Endothelial cell of umbilical vein (primary cell): Measurements from ENCODE around the gene SLC35A1. TPM values are rescaled to one million over a fixed set of nuclear protein-coding genes. Genes with fewer than 3 reads are reported as not detected.

Experiments
- BruUV-seq: library from RNA; stranded (reverse); fragments of 400-500 nt; replicated peaks from 2 replicates; lab custom pipeline; 2021; lab: Mats Ljungman, UMichigan
- CTCF ChIA-PET: fragments of 300-600, 350-600 bp; sonication (Branson Sonifier 250); formaldehyde crosslinking; loops from one replicate; lab custom pipeline; 2021; ENCODE audit warnings: antibody characterized with exemption, inconsistent platforms; lab: Charles Lee
- POLR2A ChIA-PET: fragments of 300-600, 350-600 bp; sonication (Branson Sonifier 250); formaldehyde crosslinking; loops from one replicate; lab custom pipeline; 2021; ENCODE audit warnings: antibody characterized with exemption, inconsistent platforms; lab: Charles Lee
- DNase-seq: peaks from one replicate; pipeline ENCODE4 v3.0.0-alpha.2; 2011; ENCODE audit warnings: low read depth, low spot score
- FAIRE-seq: peaks from 2 replicates; lab custom pipeline; 2011; peaks lifted over from hg19 to GRCh38; lab: Jason Lieb, UNC
- H2AFZ ChIP-seq: 2 replicates; pipeline ENCODE4 v1.6.0; 2012; ENCODE audit warnings: low read depth, low read length, control low read depth, inconsistent platforms
- H3K27ac ChIP-seq: 2 replicates; pipeline ENCODE4 v1.5.1; 2011; ENCODE audit warnings: low read depth, mild to moderate bottlenecking, control low read depth, low read length, moderate library complexity; ENCODE audit not compliant: insufficient read depth
- H3K27me3 ChIP-seq, 2 experiments: 2 replicates each; pipeline versions ENCODE4 v1.6.0 to v1.6.1; 2011; ENCODE audit warnings: low read length in 2 of 2, mixed read lengths in 1 of 2; ENCODE audit not compliant: control insufficient read depth in 2 of 2, insufficient read depth in 2 of 2
- H3K36me3 ChIP-seq, 2 experiments: 2 replicates in 1 of 2; 3 replicates in 1 of 2; pipeline ENCODE4 v1.5.1; 2011; ENCODE audit warnings: low read length in 2 of 2, mild to moderate bottlenecking in 1 of 2, moderate library complexity in 1 of 2; ENCODE audit not compliant: control insufficient read depth in 2 of 2, insufficient read depth in 2 of 2; ENCODE audit errors: extremely low read depth in 1 of 2
- H3K4me1 ChIP-seq: 3 replicates; pipeline ENCODE4 v1.5.1; 2011; ENCODE audit warnings: mild to moderate bottlenecking, low read length; ENCODE audit not compliant: control insufficient read depth, insufficient read depth; ENCODE audit errors: extremely low read depth
- H3K4me2 ChIP-seq: 2 replicates; pipeline ENCODE4 v1.6.1; 2011; ENCODE audit warnings: low read length, control low read depth, mixed read lengths; ENCODE audit not compliant: insufficient read depth
- H3K4me3 ChIP-seq, 3 experiments: fragments of 200-600 bp in 1 of 3; sonication (generic), shearing (Covaris generic) in 1 of 3; replicated peaks in 1 of 3; 2 replicates each; pipeline ENCODE4 v1.5.1; 2011 to 2016; ENCODE audit warnings: control low read depth in 3 of 3, low read length in 3 of 3, mild to moderate bottlenecking in 2 of 3, inconsistent platforms in 1 of 3, low read depth in 1 of 3, moderate library complexity in 1 of 3; ENCODE audit not compliant: insufficient read depth in 1 of 3
- H3K79me2 ChIP-seq: 2 replicates; pipeline ENCODE4 v1.6.0; 2012; ENCODE audit warnings: low read length, inconsistent platforms; ENCODE audit not compliant: control insufficient read depth, insufficient read depth
- H3K9ac ChIP-seq: replicated peaks from 2 replicates; pipeline ENCODE3; 2011; ENCODE audit warnings: low read length, control low read depth; ENCODE audit not compliant: insufficient read depth; ENCODE audit errors: extremely low read depth
- H3K9me1 ChIP-seq: replicated peaks from 3 replicates; pipeline ENCODE4 v1.6.0; 2011; ENCODE audit warnings: mild to moderate bottlenecking, low read length; ENCODE audit not compliant: control insufficient read depth, insufficient read depth; ENCODE audit errors: extremely low read depth
- H3K9me3 ChIP-seq: replicated peaks from 2 replicates; pipeline ENCODE4 v1.5.1; 2012; ENCODE audit warnings: low read length, inconsistent platforms; ENCODE audit not compliant: control insufficient read depth, insufficient read depth
- H4K20me1 ChIP-seq: replicated peaks from 2 replicates; pipeline ENCODE3; 2011; ENCODE audit warnings: mild to moderate bottlenecking, low read length; ENCODE audit not compliant: control insufficient read depth, insufficient read depth; ENCODE audit errors: extremely low read depth
- EZH2 ChIP-seq: IDR thresholded peaks from 2 replicates; pipeline ENCODE4 v1.6.1; 2012; ENCODE audit warnings: borderline replicate concordance, low read depth, mild to moderate bottlenecking, moderate library complexity, low read length, inconsistent platforms; ENCODE audit not compliant: severe bottlenecking
- FOS ChIP-seq: IDR thresholded peaks from 2 replicates; pipeline ENCODE4 v1.6.1; 2011; ENCODE audit warnings: mild to moderate bottlenecking, low read length, moderate library complexity, borderline replicate concordance; ENCODE audit not compliant: insufficient read depth
- GATA2 ChIP-seq: IDR thresholded peaks from 2 replicates; pipeline ENCODE4 v1.7.0; 2011; ENCODE audit warnings: low read depth, mild to moderate bottlenecking, moderate library complexity, mixed read lengths, low read length; ENCODE audit not compliant: insufficient read length, insufficient read depth
- JUN ChIP-seq: IDR thresholded peaks from 2 replicates; pipeline ENCODE4 v1.6.1; 2011; ENCODE audit warnings: borderline replicate concordance, low read depth; ENCODE audit not compliant: insufficient read length, insufficient read depth
- MYC ChIP-seq: IDR thresholded peaks from one replicate; pipeline ENCODE4 v1.6.1; 2011; ENCODE audit warnings: mild to moderate bottlenecking, low read depth, low read length
- POLR2A ChIP-seq: IDR thresholded peaks from 2 replicates; pipeline ENCODE4 v1.6.1; 2012; ENCODE audit warnings: low read depth, mild to moderate bottlenecking, control low read depth, low read length
- POLR2AphosphoS5 ChIP-seq: IDR thresholded peaks from 2 replicates; pipeline ENCODE4 v1.6.1; 2012; ENCODE audit warnings: low read depth, mild to moderate bottlenecking, control low read depth, low read length, moderate library complexity; ENCODE audit not compliant: insufficient read depth
- dilution Hi-C: fragments of 300-500 bp; cut with MboI; formaldehyde crosslinking; loops from one replicate; pipeline ENCODE4 v1.15.0; 2019; ENCODE audit warnings: low sequenced_read_pairs; ENCODE audit not compliant: extremely low pct_ligation_motif_present
- intact Hi-C: fragments of 100-400 bp; cut with micrococcal nuclease; formaldehyde crosslinking; loops from one replicate; pipeline ENCODE4 v1.10.0; 2022
- polyA plus RNA-seq, 4 experiments: library from polyadenylated mRNA; depleted of rRNA in 3 of 4; stranded (reverse) in 3 of 4; unstranded in 1 of 4; fragments of >200 nt; gene quantifications; 2 replicates each; pipeline versions ENCODE4 v1.2.1 to v1.2.3, GENCODE V29; 2011 to 2012; ENCODE audit warnings: missing spikeins in 1 of 4
- total RNA-seq: library from RNA; stranded (reverse); gene quantifications from 2 replicates; pipeline ENCODE4 v1.2.3, GENCODE V29; 2021
- TF ChIP-seq, protein P1 (sequence below): IDR thresholded peaks from 2 replicates; pipeline ENCODE4 v1.6.1; 2011; ENCODE audit not compliant: insufficient read depth, insufficient read length
- TF ChIP-seq, protein P2 (sequence below), 2 donors: IDR thresholded peaks; 1 replicate in 1 of 2; 2 replicates in 1 of 2; pipeline ENCODE4 v1.5.1; 2011; ENCODE audit warnings: low read length in 2 of 2, mild to moderate bottlenecking in 2 of 2, moderate library complexity in 2 of 2, control low read depth in 1 of 2, inconsistent platforms in 1 of 2, low read depth in 1 of 2; ENCODE audit not compliant: insufficient read depth in 1 of 2; ENCODE audit errors: extremely low read depth in 1 of 2

Gene SLC35A1
- total and polyA plus RNA-seq, 2 donors (not counting 3 experiments of a cell fraction or from before 2014, with no cell fraction given): 13.0 to 13.9 TPM

DNA sequence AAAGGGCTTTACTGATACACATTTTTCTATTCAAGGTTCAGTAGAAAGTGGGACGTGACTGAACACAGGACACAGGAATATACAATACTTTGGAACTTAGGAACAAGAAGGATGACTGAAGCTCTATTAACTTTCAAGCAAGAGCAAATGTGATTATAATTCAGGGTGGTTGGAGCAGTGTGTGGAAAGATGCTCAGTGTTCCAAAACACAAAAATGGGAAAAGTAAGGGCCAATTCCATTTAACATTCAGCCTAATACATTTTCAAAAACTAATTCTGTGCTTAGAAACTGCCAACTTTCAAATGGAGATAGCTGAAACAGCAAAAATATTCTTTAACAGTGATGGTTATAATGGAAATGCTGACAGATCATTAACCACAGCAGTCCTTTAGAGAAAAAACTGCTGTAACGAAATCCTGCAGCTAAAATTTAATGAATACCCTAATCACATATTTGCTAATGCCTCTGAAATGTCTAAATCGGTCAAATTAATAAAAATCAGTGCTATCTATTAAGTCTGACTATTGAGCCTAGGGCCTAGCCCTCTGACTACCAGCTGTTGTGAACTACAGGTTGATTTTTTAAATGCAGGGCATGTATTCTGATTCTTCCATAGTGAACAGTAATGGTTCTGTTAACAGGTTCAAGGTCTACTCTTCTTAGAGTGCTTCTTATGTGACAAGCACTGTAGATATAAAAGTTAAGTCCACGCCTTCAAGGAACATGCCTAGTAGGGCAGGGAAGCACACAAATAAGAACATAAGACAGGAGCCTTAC, 71.1 kb downstream of the SLC35A1 start:
- no peak overlapping the region for H3K4me3 ChIP-seq
- TF ChIP-seq, protein P1, sequence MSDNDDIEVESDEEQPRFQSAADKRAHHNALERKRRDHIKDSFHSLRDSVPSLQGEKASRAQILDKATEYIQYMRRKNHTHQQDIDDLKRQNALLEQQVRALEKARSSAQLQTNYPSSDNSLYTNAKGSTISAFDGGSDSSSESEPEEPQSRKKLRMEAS: no peak
- TF ChIP-seq MYC: no peak
- no peak for TF ChIP-seq FOS
- TF ChIP-seq JUN: no peak
- no peak for TF ChIP-seq POLR2A
- no peak for TF ChIP-seq POLR2AphosphoS5
- no peak for TF ChIP-seq GATA2
- TF ChIP-seq EZH2: no peak
- TF ChIP-seq, protein P2, sequence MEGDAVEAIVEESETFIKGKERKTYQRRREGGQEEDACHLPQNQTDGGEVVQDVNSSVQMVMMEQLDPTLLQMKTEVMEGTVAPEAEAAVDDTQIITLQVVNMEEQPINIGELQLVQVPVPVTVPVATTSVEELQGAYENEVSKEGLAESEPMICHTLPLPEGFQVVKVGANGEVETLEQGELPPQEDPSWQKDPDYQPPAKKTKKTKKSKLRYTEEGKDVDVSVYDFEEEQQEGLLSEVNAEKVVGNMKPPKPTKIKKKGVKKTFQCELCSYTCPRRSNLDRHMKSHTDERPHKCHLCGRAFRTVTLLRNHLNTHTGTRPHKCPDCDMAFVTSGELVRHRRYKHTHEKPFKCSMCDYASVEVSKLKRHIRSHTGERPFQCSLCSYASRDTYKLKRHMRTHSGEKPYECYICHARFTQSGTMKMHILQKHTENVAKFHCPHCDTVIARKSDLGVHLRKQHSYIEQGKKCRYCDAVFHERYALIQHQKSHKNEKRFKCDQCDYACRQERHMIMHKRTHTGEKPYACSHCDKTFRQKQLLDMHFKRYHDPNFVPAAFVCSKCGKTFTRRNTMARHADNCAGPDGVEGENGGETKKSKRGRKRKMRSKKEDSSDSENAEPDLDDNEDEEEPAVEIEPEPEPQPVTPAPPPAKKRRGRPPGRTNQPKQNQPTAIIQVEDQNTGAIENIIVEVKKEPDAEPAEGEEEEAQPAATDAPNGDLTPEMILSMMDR (IDR thresholded peaks at IDR 0.05; ENCODE audit: extremely low read depth in 1 of 2, insufficient read depth in 1 of 2, low read depth in 1 of 2, low read length in 2 of 2): no peak
- H3K27me3 ChIP-seq: no peaks in the 10 kb centered on the region
- no TSS peak for BruUV-seq
- no peak for FAIRE-seq
- dilution Hi-C loops (no loop called here), intact Hi-C loops (no loop called here)
- no peak overlapping the region for H2AFZ ChIP-seq
- H3K79me2 ChIP-seq: no peaks in the 10 kb centered on the region
- peaks cover 4 to 11% of the 10 kb centered on the region in 2 experiments for H3K36me3 ChIP-seq
- H3K9me3 ChIP-seq: no peaks in the 10 kb centered on the region
- POLR2A ChIA-PET: no interaction called here
- H3K4me2 ChIP-seq: no peak overlapping the region
- H4K20me1 ChIP-seq: no peaks in the 10 kb centered on the region
- H3K9me1 ChIP-seq: no peaks in the 10 kb centered on the region
- H3K27ac ChIP-seq: no peak overlapping the region
- CTCF ChIA-PET: interaction anchor here (0.8 kb wide), 1 partner anchor 23 kb away, joined by 3 read pairs; no protein-coding TSS in a partner anchor
- DNase-seq: no peak
- H3K9ac ChIP-seq: no peak overlapping the region
- no peaks in the 10 kb centered on the region for H3K4me1 ChIP-seq
